H1 (cell line): ENCODE data around the gene LPAR3. TPM values are rescaled to one million over a fixed set of nuclear protein-coding genes. Genes with fewer than 3 reads are reported as not detected.

Experiments
- BACH1 ChIP-seq: IDR thresholded peaks from 2 replicates; pipeline ENCODE4 v1.6.1; 2012; ENCODE audit warnings: low read length, improper control_type of control experiment
- CTBP2 ChIP-seq: IDR thresholded peaks from 2 replicates; pipeline ENCODE4 v1.7.0; 2011; ENCODE audit warnings: borderline replicate concordance, mild to moderate bottlenecking, moderate library complexity, mixed read lengths, low read length; ENCODE audit not compliant: insufficient read depth, insufficient read length
- JUND ChIP-seq: IDR thresholded peaks from 2 replicates; pipeline ENCODE4 v1.6.1; 2011; ENCODE audit warnings: mild to moderate bottlenecking, improper control_type of control experiment, low read length
- SP1 ChIP-seq: IDR thresholded peaks from 2 replicates; pipeline ENCODE4 v1.6.1; 2011; ENCODE audit warnings: low read depth, low read length
- polyA plus RNA-seq, 7 experiments: library from polyadenylated mRNA; depleted of rRNA in 3 of 7; stranded (reverse) in 5 of 7; unstranded in 2 of 7; fragments of >200 nt in 5 of 7; fragments of 200-250 nt in 2 of 7; gene quantifications; 1 replicate in 5 of 7; 2 replicates in 1 of 7; 4 replicates in 1 of 7; pipeline versions ENCODE4 v1.2.1 to v1.2.3, GENCODE V29; 2011 to 2013; ENCODE audit warnings: missing spikeins in 2 of 7, mixed read lengths in 2 of 7
- total RNA-seq: library from RNA; stranded (reverse); fragmentation: NEBNext Ultra II Directional; extraction: Animal tissue kit (Norgen Biotek cat#: 25700); gene quantifications from 2 replicates; pipeline ENCODE4 v1.2.1, GENCODE V29; 2021

Gene LPAR3
- total and polyA plus RNA-seq, 2 of the 8 experiments (the other 6 are each of a cell fraction or from before 2014, with no cell fraction given), result 17.1 to 25.4 TPM

DNA sequence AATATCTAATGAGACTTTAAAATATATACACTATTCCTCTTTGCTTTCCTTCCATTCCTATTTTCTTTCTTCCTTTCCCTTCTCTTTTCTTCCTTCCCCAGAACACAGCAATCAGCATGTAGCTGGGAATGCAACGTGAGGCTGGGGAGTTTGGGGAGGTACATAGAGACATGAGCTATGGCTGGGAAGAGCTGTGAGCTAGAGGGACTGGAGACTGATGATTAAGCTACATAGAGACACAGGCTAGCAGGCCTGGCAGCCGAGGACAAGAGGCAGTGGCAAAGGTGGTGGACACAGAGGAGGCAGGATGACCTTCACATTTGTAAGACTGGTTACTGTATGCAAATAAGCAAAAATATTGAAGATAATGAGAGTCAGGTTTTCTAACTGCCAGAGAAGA lies 7.5 kb downstream of the LPAR3 start (continued):
- TF ChIP-seq CTBP2, result no peak
- TF ChIP-seq BACH1, result no peak
- TF ChIP-seq SP1, result no peak
- no peak for TF ChIP-seq JUND
